ENCODE results near the gene CAPN3.

DNA sequence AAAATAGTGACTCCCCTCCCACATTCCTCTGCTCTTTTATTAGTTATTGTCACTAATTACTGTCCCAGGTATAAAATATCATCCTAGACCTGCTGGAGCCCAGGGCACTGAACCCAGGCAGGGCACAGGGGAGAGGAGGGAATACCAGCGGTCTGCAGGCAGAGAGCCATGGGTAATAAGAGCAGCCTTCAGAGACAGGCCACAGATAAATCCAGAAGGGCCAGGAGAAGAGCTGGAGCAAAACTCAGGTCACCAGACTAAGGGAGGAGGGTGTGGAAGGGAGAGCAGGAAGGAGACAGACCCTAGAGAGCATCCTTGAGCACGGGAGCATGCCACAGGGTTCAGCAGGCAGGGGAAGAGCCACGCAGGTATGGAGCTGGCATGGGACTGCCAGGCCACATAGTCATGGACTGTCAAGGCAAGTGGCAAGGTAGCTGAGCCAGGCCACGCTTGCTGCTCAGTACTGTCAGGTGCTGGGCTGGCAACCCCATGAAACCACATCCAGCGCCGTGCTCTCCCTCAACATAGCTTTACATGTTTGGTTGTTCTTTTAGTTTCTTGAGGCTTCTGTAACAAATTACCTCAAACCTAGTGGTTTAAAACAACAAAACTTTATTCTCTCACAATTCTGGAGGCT, 15.6 kb upstream of the CAPN3 start:
- TF ChIP-seq, protein P1, sequence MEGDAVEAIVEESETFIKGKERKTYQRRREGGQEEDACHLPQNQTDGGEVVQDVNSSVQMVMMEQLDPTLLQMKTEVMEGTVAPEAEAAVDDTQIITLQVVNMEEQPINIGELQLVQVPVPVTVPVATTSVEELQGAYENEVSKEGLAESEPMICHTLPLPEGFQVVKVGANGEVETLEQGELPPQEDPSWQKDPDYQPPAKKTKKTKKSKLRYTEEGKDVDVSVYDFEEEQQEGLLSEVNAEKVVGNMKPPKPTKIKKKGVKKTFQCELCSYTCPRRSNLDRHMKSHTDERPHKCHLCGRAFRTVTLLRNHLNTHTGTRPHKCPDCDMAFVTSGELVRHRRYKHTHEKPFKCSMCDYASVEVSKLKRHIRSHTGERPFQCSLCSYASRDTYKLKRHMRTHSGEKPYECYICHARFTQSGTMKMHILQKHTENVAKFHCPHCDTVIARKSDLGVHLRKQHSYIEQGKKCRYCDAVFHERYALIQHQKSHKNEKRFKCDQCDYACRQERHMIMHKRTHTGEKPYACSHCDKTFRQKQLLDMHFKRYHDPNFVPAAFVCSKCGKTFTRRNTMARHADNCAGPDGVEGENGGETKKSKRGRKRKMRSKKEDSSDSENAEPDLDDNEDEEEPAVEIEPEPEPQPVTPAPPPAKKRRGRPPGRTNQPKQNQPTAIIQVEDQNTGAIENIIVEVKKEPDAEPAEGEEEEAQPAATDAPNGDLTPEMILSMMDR (IDR thresholded peaks at IDR 0.05) = no peak
- no peak for TF ChIP-seq EP300 (IDR thresholded peaks at IDR 0.05)

Data from sigmoid colon (tissue), 4 donors.